Measurements from ENCODE around the gene ETNK2.

Gene ETNK2

GRCh38 chr1:204192046-204192445 lies 40.2 kb upstream of the ETNK2 start:
- H3K9me3 ChIP-seq (ENCODE audit: control insufficient read depth in 1 of 2, low read length in 2 of 2), result no peaks in the 10 kb centered on the region
- peaks cover 18 to 48% of the 10 kb centered on the region in 2 donors for H3K4me1 ChIP-seq (ENCODE audit: control insufficient read depth in 1 of 2, insufficient read depth in 2 of 2, low read length in 2 of 2)
- no peak overlapping the region for H3K27ac ChIP-seq (ENCODE audit: low read depth, low read length)
- H3K36me3 ChIP-seq (ENCODE audit: control insufficient read depth in 1 of 2, insufficient read depth in 2 of 2, low read length in 2 of 2), result no peaks in the 10 kb centered on the region
- H3K27me3 ChIP-seq (ENCODE audit: control insufficient read depth in 1 of 2, insufficient read depth in 2 of 2, low read length in 2 of 2), result peaks cover 5 to 6% of the 10 kb centered on the region in 2 donors
- no peak overlapping the region for H3K4me3 ChIP-seq (ENCODE audit: low read depth in 1 of 2, low read length in 2 of 2)
- no peak overlapping the region for H3K9ac ChIP-seq (ENCODE audit: low read depth in 1 of 2, low read length in 2 of 2)

GRCh38 chr1:204191456-204191855 lies 39.6 kb upstream of the ETNK2 start:
- Histone ChIP-seq H3K9ac (ENCODE audit: low read depth in 1 of 2, low read length in 2 of 2) (peak overlapping the region in 1 of 2 donors; percentile 27), H3K9me3 (ENCODE audit: control insufficient read depth in 1 of 2, low read length in 2 of 2) (no peaks in the 10 kb centered on the region), H3K27me3 (ENCODE audit: control insufficient read depth in 1 of 2, insufficient read depth in 2 of 2, low read length in 2 of 2) (peaks cover 5 to 6% of the 10 kb centered on the region in 2 donors), H3K27ac (ENCODE audit: low read depth, low read length) (no peak overlapping the region), H3K4me1 (ENCODE audit: control insufficient read depth in 1 of 2, insufficient read depth in 2 of 2, low read length in 2 of 2) (peaks cover 18 to 48% of the 10 kb centered on the region in 2 donors), H3K36me3 (ENCODE audit: control insufficient read depth in 1 of 2, insufficient read depth in 2 of 2, low read length in 2 of 2) (no peaks in the 10 kb centered on the region), H3K4me3 (ENCODE audit: low read depth in 1 of 2, low read length in 2 of 2) (no peak overlapping the region)

DNA sequence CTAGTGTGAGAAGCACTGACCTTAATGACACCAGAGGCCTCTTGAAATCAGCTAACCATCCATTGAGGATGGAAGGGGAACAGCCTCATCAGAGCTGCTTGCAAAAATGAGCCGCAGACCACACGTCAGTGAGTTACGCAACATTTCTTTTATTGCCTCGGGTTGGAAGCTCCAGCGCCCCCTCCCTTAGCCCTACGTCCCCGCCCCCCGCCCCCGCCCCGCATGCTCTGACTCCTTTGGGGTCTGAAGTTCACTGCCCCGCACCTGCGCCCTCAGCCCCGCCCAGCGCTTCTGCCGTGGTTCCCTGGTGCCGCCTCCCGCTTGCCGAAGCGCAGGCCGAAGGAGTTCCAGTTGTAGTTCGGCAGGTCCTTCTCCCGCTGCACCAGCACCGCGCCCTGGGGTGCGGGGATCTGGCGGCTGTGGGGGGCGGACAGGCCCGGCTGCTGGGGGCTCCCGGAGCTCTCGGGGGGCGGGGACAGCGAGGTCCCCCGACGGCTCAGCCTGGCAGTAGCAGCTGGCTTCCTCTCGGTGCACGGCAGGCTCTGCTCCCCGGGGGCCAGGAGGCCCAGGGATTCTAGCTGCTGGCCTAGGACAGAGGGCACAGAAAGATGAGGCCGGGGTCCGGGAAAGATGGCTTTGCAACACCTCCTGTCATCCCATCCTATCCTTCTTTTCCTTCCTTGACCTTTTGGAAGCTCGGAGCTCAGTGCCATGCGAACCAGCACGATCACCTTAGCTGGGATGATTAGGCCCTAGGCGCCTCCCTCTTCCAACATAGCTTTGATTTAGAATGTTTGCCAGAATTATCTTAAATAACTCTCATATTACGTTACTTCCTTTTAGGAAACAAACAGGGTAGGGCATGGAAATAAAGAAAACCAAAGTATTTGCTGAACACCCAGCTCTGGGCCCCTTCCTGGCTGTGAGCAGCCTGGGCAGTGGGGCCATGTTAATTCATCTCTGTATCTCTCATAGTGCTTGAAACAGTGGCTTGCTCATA lies 38.7 kb upstream of the ETNK2 start:
- Histone ChIP-seq H3K4me3 (ENCODE audit: low read depth in 1 of 2, low read length in 2 of 2) (peak overlapping the region in 1 of 2 donors; percentile 15), H3K27me3 (ENCODE audit: control insufficient read depth in 1 of 2, insufficient read depth in 2 of 2, low read length in 2 of 2) (peaks cover 5 to 6% of the 10 kb centered on the region in 2 donors), H3K9me3 (ENCODE audit: control insufficient read depth in 1 of 2, low read length in 2 of 2) (no peaks in the 10 kb centered on the region), H3K9ac (ENCODE audit: low read depth in 1 of 2, low read length in 2 of 2) (peak overlapping the region in 1 of 2 donors; percentile 45), H3K36me3 (ENCODE audit: control insufficient read depth in 1 of 2, insufficient read depth in 2 of 2, low read length in 2 of 2) (no peaks in the 10 kb centered on the region), H3K4me1 (ENCODE audit: control insufficient read depth in 1 of 2, insufficient read depth in 2 of 2, low read length in 2 of 2) (peaks cover 18 to 48% of the 10 kb centered on the region in 2 donors), H3K27ac (ENCODE audit: low read depth, low read length) (no peak overlapping the region)

GRCh38 chr1:204188959-204189639 lies 37.3 kb upstream of the ETNK2 start:
- H3K4me3 ChIP-seq (ENCODE audit: low read depth in 1 of 2, low read length in 2 of 2), result no peak overlapping the region
- H3K9ac ChIP-seq (ENCODE audit: low read depth in 1 of 2, low read length in 2 of 2), result no peak overlapping the region
- H3K9me3 ChIP-seq (ENCODE audit: control insufficient read depth in 1 of 2, low read length in 2 of 2), result no peaks in the 10 kb centered on the region
- peaks cover 5 to 6% of the 10 kb centered on the region in 2 donors for H3K27me3 ChIP-seq (ENCODE audit: control insufficient read depth in 1 of 2, insufficient read depth in 2 of 2, low read length in 2 of 2)
- peaks cover 11 to 41% of the 10 kb centered on the region in 2 donors for H3K4me1 ChIP-seq (ENCODE audit: control insufficient read depth in 1 of 2, insufficient read depth in 2 of 2, low read length in 2 of 2)
- H3K27ac ChIP-seq (ENCODE audit: low read depth, low read length), result no peak overlapping the region
- no peaks in the 10 kb centered on the region for H3K36me3 ChIP-seq (ENCODE audit: control insufficient read depth in 1 of 2, insufficient read depth in 2 of 2, low read length in 2 of 2)

DNA sequence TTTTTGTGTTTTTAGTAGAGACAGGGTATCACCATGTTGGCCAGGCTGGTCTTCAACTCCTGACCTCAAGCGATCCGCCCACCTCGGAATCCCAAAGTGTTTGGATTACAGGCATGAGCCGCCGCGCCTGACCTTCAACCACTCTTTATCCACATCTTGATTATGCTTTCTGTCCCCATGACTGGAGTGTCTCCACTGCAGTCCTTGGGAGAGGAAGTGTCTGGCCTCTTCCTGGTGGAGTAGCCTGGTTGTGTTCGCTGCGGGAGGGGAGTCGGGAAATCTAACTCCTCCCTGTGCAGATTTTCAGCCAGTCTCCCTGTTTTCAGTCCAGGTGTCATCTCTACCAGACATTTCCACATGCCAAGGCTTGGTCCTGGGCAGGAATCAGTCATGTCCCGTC lies 34.8 kb upstream of the ETNK2 start:
- no peaks in the 10 kb centered on the region for H3K36me3 ChIP-seq (ENCODE audit: control insufficient read depth in 1 of 2, insufficient read depth in 2 of 2, low read length in 2 of 2)
- no peak overlapping the region for H3K4me3 ChIP-seq (ENCODE audit: low read depth in 1 of 2, low read length in 2 of 2)
- H3K9ac ChIP-seq (ENCODE audit: low read depth in 1 of 2, low read length in 2 of 2), result no peak overlapping the region
- no peaks in the 10 kb centered on the region for H3K9me3 ChIP-seq (ENCODE audit: control insufficient read depth in 1 of 2, low read length in 2 of 2)
- peaks cover 5 to 6% of the 10 kb centered on the region in 2 donors for H3K27me3 ChIP-seq (ENCODE audit: control insufficient read depth in 1 of 2, insufficient read depth in 2 of 2, low read length in 2 of 2)
- H3K4me1 ChIP-seq (ENCODE audit: control insufficient read depth in 1 of 2, insufficient read depth in 2 of 2, low read length in 2 of 2), result peaks cover 0 to 20% of the 10 kb centered on the region in 2 donors
- no peak overlapping the region for H3K27ac ChIP-seq (ENCODE audit: low read depth, low read length)

DNA sequence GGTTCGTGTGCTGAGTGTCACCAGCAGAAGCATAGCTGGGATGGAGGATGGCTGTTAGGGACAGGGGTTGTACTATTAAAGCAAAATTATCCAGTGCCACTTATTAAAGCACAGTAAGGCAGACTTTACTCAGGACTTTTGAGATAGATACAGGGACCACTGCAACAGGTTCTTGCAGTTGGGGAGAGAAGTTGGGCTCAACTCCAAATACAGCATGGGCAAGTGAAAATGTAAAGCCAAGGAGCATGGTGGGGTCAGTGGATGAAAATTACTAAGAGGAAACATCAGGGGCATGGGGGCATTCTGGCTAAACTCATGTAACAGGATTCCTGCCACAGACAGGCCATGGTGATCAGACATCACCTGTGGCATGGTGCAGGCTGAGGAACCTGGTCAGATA lies 29.3 kb upstream of the ETNK2 start:
- no peak overlapping the region for H3K9ac ChIP-seq (ENCODE audit: low read depth in 1 of 2, low read length in 2 of 2)
- no peaks in the 10 kb centered on the region for H3K36me3 ChIP-seq (ENCODE audit: control insufficient read depth in 1 of 2, insufficient read depth in 2 of 2, low read length in 2 of 2)
- H3K27me3 ChIP-seq (ENCODE audit: control insufficient read depth in 1 of 2, insufficient read depth in 2 of 2, low read length in 2 of 2), result peaks cover 0 to 4% of the 10 kb centered on the region in 2 donors
- H3K4me1 ChIP-seq (ENCODE audit: control insufficient read depth in 1 of 2, insufficient read depth in 2 of 2, low read length in 2 of 2), result peaks cover 6 to 7% of the 10 kb centered on the region in 2 donors
- no peak overlapping the region for H3K4me3 ChIP-seq (ENCODE audit: low read depth in 1 of 2, low read length in 2 of 2)
- H3K9me3 ChIP-seq (ENCODE audit: control insufficient read depth in 1 of 2, low read length in 2 of 2), result no peaks in the 10 kb centered on the region
- no peak overlapping the region for H3K27ac ChIP-seq (ENCODE audit: low read depth, low read length)

GRCh38 chr1:204180133-204180532 lies 28.3 kb upstream of the ETNK2 start:
- H3K4me1 ChIP-seq (ENCODE audit: control insufficient read depth in 1 of 2, insufficient read depth in 2 of 2, low read length in 2 of 2), result peaks cover 6 to 7% of the 10 kb centered on the region in 2 donors
- peaks cover 0 to 4% of the 10 kb centered on the region in 2 donors for H3K27me3 ChIP-seq (ENCODE audit: control insufficient read depth in 1 of 2, insufficient read depth in 2 of 2, low read length in 2 of 2)
- no peak overlapping the region for H3K4me3 ChIP-seq (ENCODE audit: low read depth in 1 of 2, low read length in 2 of 2)
- no peak overlapping the region for H3K27ac ChIP-seq (ENCODE audit: low read depth, low read length)
- no peaks in the 10 kb centered on the region for H3K36me3 ChIP-seq (ENCODE audit: control insufficient read depth in 1 of 2, insufficient read depth in 2 of 2, low read length in 2 of 2)
- no peak overlapping the region for H3K9ac ChIP-seq (ENCODE audit: low read depth in 1 of 2, low read length in 2 of 2)
- H3K9me3 ChIP-seq (ENCODE audit: control insufficient read depth in 1 of 2, low read length in 2 of 2), result no peaks in the 10 kb centered on the region

DNA sequence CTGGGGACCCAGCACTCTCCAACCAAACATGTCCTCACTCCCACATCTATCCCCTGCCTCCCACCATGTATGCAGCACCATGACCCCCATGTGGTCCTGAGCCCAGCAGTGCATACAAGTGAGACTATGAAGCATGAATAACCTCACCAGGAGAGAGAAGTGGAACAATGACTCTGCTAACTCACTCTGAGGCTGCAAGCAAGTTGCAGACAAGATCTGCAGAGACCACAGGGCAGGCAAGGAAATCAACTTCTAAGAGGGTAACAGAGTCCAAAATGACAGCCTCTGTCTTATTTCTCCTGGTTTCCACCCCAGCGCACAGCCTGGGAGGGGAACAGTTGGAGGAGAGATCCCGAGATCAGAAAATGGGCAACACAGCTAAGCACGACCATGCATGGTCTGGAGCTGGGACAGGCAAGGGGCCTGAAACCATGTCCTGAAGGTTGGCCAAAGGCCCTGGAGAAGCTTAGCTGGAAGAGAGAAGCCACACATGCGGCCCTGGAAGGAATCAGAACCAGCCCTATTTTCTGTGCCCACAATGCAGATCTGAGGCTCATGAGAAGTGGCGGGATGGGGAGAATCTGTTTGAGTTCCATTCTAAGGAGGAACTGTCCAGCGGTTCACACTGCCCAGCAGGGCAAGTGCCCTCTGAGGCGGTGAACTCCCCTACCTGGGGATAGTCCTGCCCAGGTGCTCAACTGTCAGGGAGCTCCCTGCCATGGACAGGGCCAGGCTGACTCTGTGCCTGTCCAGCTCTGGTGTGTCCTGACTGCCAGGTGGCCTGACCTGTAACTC lies 26.8 kb upstream of the ETNK2 start:
- H3K27me3 ChIP-seq (ENCODE audit: control insufficient read depth in 1 of 2, insufficient read depth in 2 of 2, low read length in 2 of 2), result peaks cover 0 to 4% of the 10 kb centered on the region in 2 donors

DNA sequence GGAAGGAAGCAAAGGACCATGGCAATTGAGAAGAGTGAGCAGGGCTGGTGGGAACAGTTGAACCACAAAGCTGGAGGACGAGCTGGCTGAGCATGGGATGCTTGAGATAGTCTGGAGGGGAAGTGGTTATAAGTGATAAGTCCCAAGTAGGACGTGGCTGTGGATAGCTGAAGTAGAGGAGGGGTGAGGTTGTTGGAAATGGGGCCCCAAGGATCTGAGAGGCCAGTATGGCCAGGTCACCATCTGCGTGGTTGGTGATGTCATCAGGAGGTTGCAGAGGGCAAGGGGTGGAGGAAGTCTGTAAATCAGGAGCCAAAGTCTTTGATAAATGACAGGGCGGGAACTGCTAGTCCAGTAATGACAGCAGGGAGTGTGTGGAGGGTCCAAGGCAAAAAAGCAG lies 25.3 kb upstream of the ETNK2 start:
- Histone ChIP-seq H3K27me3 (ENCODE audit: control insufficient read depth in 1 of 2, insufficient read depth in 2 of 2, low read length in 2 of 2) (peaks cover 0 to 4% of the 10 kb centered on the region in 2 donors), H3K4me1 (ENCODE audit: control insufficient read depth in 1 of 2, insufficient read depth in 2 of 2, low read length in 2 of 2) (peaks cover 6 to 7% of the 10 kb centered on the region in 2 donors), H3K27ac (ENCODE audit: low read depth, low read length) (no peak overlapping the region), H3K36me3 (ENCODE audit: control insufficient read depth in 1 of 2, insufficient read depth in 2 of 2, low read length in 2 of 2) (no peaks in the 10 kb centered on the region), H3K9me3 (ENCODE audit: control insufficient read depth in 1 of 2, low read length in 2 of 2) (no peaks in the 10 kb centered on the region), H3K4me3 (ENCODE audit: low read depth in 1 of 2, low read length in 2 of 2) (no peak overlapping the region), H3K9ac (ENCODE audit: low read depth in 1 of 2, low read length in 2 of 2) (no peak overlapping the region)

More for the DNA sequence above, 26.8 kb upstream of the ETNK2 start:
- no peak overlapping the region for H3K4me3 ChIP-seq (ENCODE audit: low read depth in 1 of 2, low read length in 2 of 2)
- H3K36me3 ChIP-seq (ENCODE audit: control insufficient read depth in 1 of 2, insufficient read depth in 2 of 2, low read length in 2 of 2), result no peaks in the 10 kb centered on the region
- H3K9ac ChIP-seq (ENCODE audit: low read depth in 1 of 2, low read length in 2 of 2), result no peak overlapping the region
- H3K9me3 ChIP-seq (ENCODE audit: control insufficient read depth in 1 of 2, low read length in 2 of 2), result no peaks in the 10 kb centered on the region
- H3K27ac ChIP-seq (ENCODE audit: low read depth, low read length), result no peak overlapping the region
- peaks cover 6 to 7% of the 10 kb centered on the region in 2 donors for H3K4me1 ChIP-seq (ENCODE audit: control insufficient read depth in 1 of 2, insufficient read depth in 2 of 2, low read length in 2 of 2)

Data from duodenal mucosa (tissue), 2 donors.